Natural killer cell (primary cell): Measurements from ENCODE around the gene ADRA2B. TPM values are rescaled to one million over a fixed set of nuclear protein-coding genes. Genes with fewer than 3 reads are reported as not detected.

Source experiments
- ATAC-seq, 3 donors: fragments of 150-1000 bp in 2 of 3; fragments of 200-7000 bp in 1 of 3; cut with Tn5 transposase; 1 replicate in 1 of 3; 2 replicates in 2 of 3; pipeline ENCODE4 v1.10.0; 2021; ENCODE audit warnings: mild to moderate bottlenecking in 2 of 3, moderate library complexity in 2 of 3
- DNase-seq, 2 donors: peaks; one replicate each; pipeline versions ENCODE4 v3.0.0 to v3.0.0-alpha.2; 2013 to 2021; ENCODE audit warnings: mixed read lengths in 1 of 2
- H3K27ac ChIP-seq: one replicate; pipeline ENCODE4 v1.5.1; 2013; ENCODE audit warnings: mild to moderate bottlenecking, low read length
- H3K27me3 ChIP-seq: one replicate; pipeline ENCODE4 v1.6.1; 2013; ENCODE audit warnings: low read length; ENCODE audit not compliant: control insufficient read depth, insufficient read depth
- H3K36me3 ChIP-seq: one replicate; pipeline ENCODE4 v1.6.1; 2013; ENCODE audit warnings: low read length; ENCODE audit not compliant: control insufficient read depth, insufficient read depth
- H3K4me1 ChIP-seq: one replicate; pipeline ENCODE4 v1.6.1; 2013; ENCODE audit warnings: low read length; ENCODE audit not compliant: control insufficient read depth, insufficient read depth
- H3K4me3 ChIP-seq: one replicate; pipeline ENCODE4 v1.5.1; 2013; ENCODE audit warnings: low read length
- H3K9me3 ChIP-seq: one replicate; pipeline ENCODE4 v1.6.1; 2013; ENCODE audit warnings: low read length; ENCODE audit not compliant: control insufficient read depth, insufficient read depth
- H3K27ac Mint-ChIP-seq, 2 donors: one replicate each; pipeline ENCODE4 v1.8.0; 2022; ENCODE audit warnings: mild to moderate bottlenecking in 2 of 2, mixed read lengths in 2 of 2, moderate library complexity in 1 of 2
- H3K27me3 Mint-ChIP-seq, 2 donors: one replicate each; pipeline ENCODE4 v1.8.0; 2022; ENCODE audit warnings: low read depth in 2 of 2, mixed read lengths in 2 of 2
- H3K36me3 Mint-ChIP-seq: one replicate; pipeline ENCODE4 v1.8.0; 2022; ENCODE audit warnings: mixed read lengths
- H3K4me1 Mint-ChIP-seq, 2 donors: one replicate each; pipeline ENCODE4 v1.8.0; 2022; ENCODE audit warnings: mixed read lengths in 2 of 2
- H3K4me3 Mint-ChIP-seq: one replicate; pipeline ENCODE4 v1.8.0; 2022; ENCODE audit warnings: mild to moderate bottlenecking, moderate library complexity, mixed read lengths
- H3K9me3 Mint-ChIP-seq, 2 donors: one replicate each; pipeline ENCODE4 v1.8.0; 2022; ENCODE audit warnings: mixed read lengths in 2 of 2
- CTCF ChIP-seq: fragments of 200-600 bp; IDR thresholded peaks from one replicate; pipeline ENCODE4 v1.8.0; 2022; ENCODE audit warnings: antibody characterized with exemption
- WGBS: methylation state at CpG from one replicate; pipeline ENCODE4 v1.1.7; 2013; ENCODE audit warnings: missing lambda C conversion rate; ENCODE audit not compliant: insufficient coverage; 5-methylcytosine and 5-hydroxymethylcytosine counted together
- intact Hi-C: fragments of 100-400 bp; cut with micrococcal nuclease; formaldehyde crosslinking; loops from one replicate; pipeline ENCODE4 v1.14.2; 2022
- total RNA-seq, 4 donors: library from RNA; stranded (reverse); fragments of 120-200 nt in 1 of 4; gene quantifications; one replicate each; pipeline versions ENCODE4 v1.2.3 to v1.2.4, GENCODE V29; 2013 to 2022

ADRA2B gene
- total RNA-seq, 3 donors from 2014 or later (not counting 1 experiment from before 2014, with no cell fraction given), result 0.18 to 1.3 (median 0.38) TPM

- intact Hi-C loops, result no loop called here
Measured at GRCh38 chr2:96158554-96158940, 42.2 kb upstream of the ADRA2B start.

GRCh38 chr2:96157649-96158553 is 41.5 kb upstream of the ADRA2B start:
- intact Hi-C loops, result no loop called here

More at GRCh38 chr2:96158554-96158940, 42.2 kb upstream of the ADRA2B start:
- DNase-seq (no peak), ATAC-seq (no peak)
- Histone ChIP-seq H3K36me3 (no peaks in the 10 kb centered on the region), H3K4me3 (no peak overlapping the region), H3K9me3 (no peaks in the 10 kb centered on the region), H3K4me1 (peaks cover 80% of the 10 kb centered on the region), H3K27ac (peak overlapping the region; percentile 64), H3K27me3 (no peaks in the 10 kb centered on the region)
- Mint-ChIP-seq H3K4me3 (no peak overlapping the region), H3K27ac (peak overlapping the region in 1 of 2 donors; percentile 92), H3K4me1 (peaks cover 38 to 67% of the 10 kb centered on the region in 2 donors), H3K9me3 (no peaks in the 10 kb centered on the region), H3K36me3 (no peaks in the 10 kb centered on the region), H3K27me3 (no peaks in the 10 kb centered on the region)
- TF ChIP-seq CTCF, result no peak
- 91% methylated on average over 14 of the region's 14 CpGs for WGBS

GRCh38 chr2:96156926-96157648 is 40.7 kb upstream of the ADRA2B start:
- Histone ChIP-seq H3K27me3 (no peaks in the 10 kb centered on the region), H3K27ac (peak overlapping the region; percentile 54), H3K9me3 (no peaks in the 10 kb centered on the region), H3K4me3 (no peak overlapping the region), H3K36me3 (no peaks in the 10 kb centered on the region), H3K4me1 (peaks cover 66% of the 10 kb centered on the region)
- no peak for ATAC-seq
- intact Hi-C loops, result loop anchor here (1.0 kb wide), 1 partner anchor 7 kb away; no protein-coding TSS in a partner anchor
- H3K27ac Mint-ChIP-seq, result peak overlapping the region; percentile 74 to 92
- no peaks in the 10 kb centered on the region for H3K9me3 Mint-ChIP-seq
- DNase-seq, result peak in 1 of 2 donors; percentile 25
- no peaks in the 10 kb centered on the region for H3K27me3 Mint-ChIP-seq
- no peaks in the 10 kb centered on the region for H3K36me3 Mint-ChIP-seq
- no peak for TF ChIP-seq CTCF
- WGBS, result 70% methylated on average over 5 of the region's 5 CpGs
- H3K4me1 Mint-ChIP-seq, result peaks cover 27 to 56% of the 10 kb centered on the region in 2 donors
- no peak overlapping the region for H3K4me3 Mint-ChIP-seq

More at GRCh38 chr2:96157649-96158553, 41.5 kb upstream of the ADRA2B start:
- Histone ChIP-seq H3K36me3 (no peaks in the 10 kb centered on the region), H3K4me3 (no peak overlapping the region), H3K27me3 (no peaks in the 10 kb centered on the region), H3K27ac (peak overlapping the region; percentile 54), H3K9me3 (no peaks in the 10 kb centered on the region), H3K4me1 (peaks cover 74% of the 10 kb centered on the region)
- TF ChIP-seq CTCF, result no peak
- Mint-ChIP-seq H3K9me3 (no peaks in the 10 kb centered on the region), H3K4me3 (no peak overlapping the region), H3K36me3 (no peaks in the 10 kb centered on the region), H3K27ac (peak overlapping the region; percentile 50 to 92), H3K27me3 (no peaks in the 10 kb centered on the region), H3K4me1 (peaks cover 35 to 62% of the 10 kb centered on the region in 2 donors)
- DNase-seq (peak in 1 of 2 donors; percentile 88), ATAC-seq (peak; percentile 41 to 72 (median 71))
- 45% methylated on average over 17 of the region's 19 CpGs for WGBS
